Mucosa of stomach (tissue), 1 donor: ENCODE data around the gene TSPEAR.
"Not testable (repeated sequence)": the region's sequence is repeated elsewhere in the genome, so short reads cannot be mapped to it uniquely, and the experiment has no call there.

ENCODE experiments used
- H3K27me3 ChIP-seq: one replicate; pipeline ENCODE4 v1.7.0; 2013; ENCODE audit warnings: mild to moderate bottlenecking, low read length; ENCODE audit not compliant: control insufficient read depth, insufficient read depth
- H3K36me3 ChIP-seq: one replicate; pipeline ENCODE4 v1.7.0; 2013; ENCODE audit warnings: low read length; ENCODE audit not compliant: control insufficient read depth, insufficient read depth
- H3K4me1 ChIP-seq: one replicate; pipeline ENCODE4 v1.7.0; 2013; ENCODE audit warnings: mild to moderate bottlenecking, low read length; ENCODE audit not compliant: control insufficient read depth, insufficient read depth
- H3K4me3 ChIP-seq: one replicate; pipeline ENCODE4 v1.7.0; 2013; ENCODE audit warnings: low read length
- H3K9ac ChIP-seq: one replicate; pipeline ENCODE4 v1.7.0; 2013; ENCODE audit warnings: mild to moderate bottlenecking, low read length, moderate library complexity
- H3K9me3 ChIP-seq: one replicate; pipeline ENCODE4 v1.7.0; 2013; ENCODE audit warnings: mild to moderate bottlenecking, low read length, moderate library complexity; ENCODE audit not compliant: control insufficient read depth
- donor health status: Pancreatic carcinoma.

TSPEAR gene

DNA sequence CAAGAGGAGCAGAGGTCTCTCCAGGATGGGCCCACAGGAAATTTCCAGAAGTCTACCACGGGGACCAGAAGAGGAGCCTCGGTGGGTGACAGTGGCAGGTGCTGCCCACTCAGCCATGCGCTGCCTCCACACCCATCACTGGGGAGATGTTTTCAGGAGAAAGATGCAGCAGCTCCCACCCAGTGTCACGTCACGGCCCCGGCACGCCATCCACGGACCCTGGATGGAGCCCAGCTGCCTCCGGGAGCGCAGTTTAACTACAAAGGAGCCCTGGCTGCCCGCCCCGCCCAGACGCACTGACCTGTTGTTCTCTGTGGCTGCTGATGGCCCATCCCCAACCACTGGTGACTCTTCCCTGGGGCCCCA lies 6.8 kb downstream of the TSPEAR start:
- Histone ChIP-seq H3K27me3 (peaks cover 78% of the 10 kb centered on the region), H3K9ac (no peak overlapping the region), H3K9me3 (no peaks in the 10 kb centered on the region), H3K4me1 (no peaks in the 10 kb centered on the region), H3K36me3 (no peaks in the 10 kb centered on the region), H3K4me3 (no peak overlapping the region)

DNA sequence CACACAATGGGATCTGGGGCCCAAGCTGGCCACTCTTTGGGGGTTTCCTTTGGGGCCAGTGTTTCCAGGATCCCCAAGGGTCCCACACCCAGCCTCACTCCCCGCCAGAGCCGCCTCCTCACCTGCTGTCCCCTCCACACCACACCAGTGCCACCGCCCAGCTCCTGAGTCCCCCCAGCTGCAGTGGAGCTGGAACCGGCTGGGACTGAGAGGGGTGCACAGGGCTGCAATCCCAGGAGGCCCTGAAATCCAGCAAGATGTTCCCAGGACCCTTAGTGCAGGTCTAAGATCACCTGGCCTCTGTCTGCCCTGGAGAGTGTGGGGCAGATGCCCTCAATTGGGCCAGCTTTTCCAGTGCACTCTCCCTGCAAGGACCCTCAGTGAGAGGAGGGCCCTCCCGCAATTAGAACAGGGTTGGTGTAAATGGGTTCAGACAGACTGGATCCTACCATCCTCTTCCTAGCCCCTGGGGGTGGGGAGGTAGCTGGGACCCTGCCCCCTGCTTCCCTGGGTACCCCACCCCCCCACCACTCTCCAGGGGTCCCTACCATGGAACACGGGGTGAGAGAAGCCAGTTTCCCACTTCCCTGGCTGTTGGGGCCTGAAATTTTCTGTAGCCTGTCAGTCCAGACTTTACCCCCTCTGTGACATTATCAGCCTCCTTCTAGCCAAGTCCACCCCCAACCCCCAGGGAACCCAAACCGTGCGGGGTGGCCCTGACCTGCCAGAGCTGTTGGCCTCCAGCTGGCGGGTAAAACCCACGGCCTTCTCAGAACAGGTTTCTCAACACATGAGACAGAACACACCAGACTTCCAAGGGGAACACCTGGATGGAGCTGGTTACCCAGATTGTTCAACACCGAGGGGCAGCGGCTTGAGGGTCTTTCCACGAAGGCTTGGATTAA lies 7.4 kb downstream of the TSPEAR start:
- H3K4me3 ChIP-seq, result no peak overlapping the region
- H3K4me1 ChIP-seq, result no peaks in the 10 kb centered on the region
- no peaks in the 10 kb centered on the region for H3K9me3 ChIP-seq
- H3K36me3 ChIP-seq, result no peaks in the 10 kb centered on the region
- H3K9ac ChIP-seq, result no peak overlapping the region
- peaks cover 72% of the 10 kb centered on the region for H3K27me3 ChIP-seq

DNA sequence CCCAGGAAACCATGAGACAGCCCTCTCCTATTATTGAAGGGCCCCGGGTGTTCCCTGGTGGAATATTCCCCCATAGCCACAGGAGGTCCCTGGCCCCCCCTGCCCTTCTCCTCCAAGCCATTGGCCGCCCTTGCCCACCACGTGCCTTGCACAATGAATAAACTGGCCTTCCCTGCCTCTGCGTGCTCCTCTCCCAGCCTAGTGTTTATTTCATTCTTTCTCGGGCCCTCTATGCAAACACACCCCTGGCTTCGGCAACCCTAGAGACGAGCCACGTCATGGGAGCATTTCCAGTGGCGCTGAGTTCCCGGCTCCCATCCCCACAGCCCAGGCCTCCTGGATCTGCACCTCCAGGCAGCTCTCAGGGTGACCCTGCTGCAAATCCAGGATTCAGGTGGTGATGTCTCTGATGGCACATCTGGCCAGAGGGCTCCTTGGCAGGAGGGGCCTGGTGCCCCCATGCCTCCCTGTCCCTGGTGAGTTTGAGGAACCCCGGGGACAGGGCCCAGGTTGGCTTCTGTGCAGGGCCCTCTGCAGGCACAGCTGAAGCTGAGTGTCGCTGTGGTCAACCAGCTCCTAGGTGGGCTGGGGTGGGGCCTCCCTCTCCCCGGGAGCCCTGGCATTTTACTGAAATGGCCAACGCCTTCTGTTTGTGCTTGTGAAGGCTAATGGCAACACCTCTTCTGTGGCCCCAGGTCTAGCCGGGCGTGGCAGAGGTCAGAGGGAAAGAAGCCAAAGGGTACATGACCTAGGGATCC lies 8.2 kb downstream of the TSPEAR start:
- no peaks in the 10 kb centered on the region for H3K9me3 ChIP-seq
- H3K36me3 ChIP-seq, result no peaks in the 10 kb centered on the region
- peaks cover 68% of the 10 kb centered on the region for H3K27me3 ChIP-seq
- no peak overlapping the region for H3K9ac ChIP-seq
- H3K4me1 ChIP-seq, result no peaks in the 10 kb centered on the region
- H3K4me3 ChIP-seq, result no peak overlapping the region

DNA sequence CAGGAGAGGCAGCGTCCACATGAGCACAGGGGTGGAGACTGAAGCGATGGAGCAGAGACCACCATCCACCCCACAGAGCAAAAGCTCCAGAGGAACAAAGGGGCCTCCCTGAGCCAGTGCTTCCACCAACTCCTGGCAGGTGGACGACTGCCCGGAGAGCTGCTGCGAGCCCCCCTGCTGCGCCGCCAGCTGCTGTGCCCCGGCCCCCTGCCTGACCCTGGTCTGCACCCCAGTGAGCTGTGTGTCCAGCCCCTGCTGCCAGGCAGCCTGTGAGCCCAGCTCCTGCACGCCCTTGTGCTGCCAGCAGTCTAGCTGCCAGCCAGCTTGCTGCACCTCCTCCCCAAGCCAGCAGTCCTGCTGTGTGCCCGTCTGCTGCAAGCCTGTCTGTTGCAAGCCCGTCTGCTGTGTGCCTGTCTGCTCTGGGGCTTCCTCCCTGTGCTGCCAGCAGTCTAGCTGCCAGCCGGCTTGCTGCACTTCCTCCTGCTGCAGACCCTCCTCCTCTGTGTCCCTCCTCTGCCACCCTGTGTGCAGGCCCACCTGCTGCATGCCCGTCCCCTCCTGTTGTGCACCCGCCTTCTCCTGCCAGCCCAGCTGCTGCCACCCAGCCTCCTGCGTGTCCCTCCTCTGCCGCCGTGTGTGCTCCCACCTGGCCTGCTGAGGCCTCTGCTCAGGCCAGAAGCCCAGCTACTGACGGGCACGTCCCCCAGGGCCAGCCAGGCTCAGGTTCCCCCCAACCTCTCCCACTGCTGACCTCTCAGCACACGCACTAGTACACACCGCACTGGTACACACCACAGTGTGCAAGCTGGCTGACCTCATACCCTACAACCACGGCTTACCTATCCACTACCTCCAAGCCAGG lies 9.0 kb downstream of the TSPEAR start:
- Histone ChIP-seq H3K27me3 (peaks cover 68% of the 10 kb centered on the region), H3K9me3 (no peaks in the 10 kb centered on the region), H3K9ac (no peak overlapping the region), H3K4me3 (no peak overlapping the region), H3K4me1 (no peaks in the 10 kb centered on the region), H3K36me3 (no peaks in the 10 kb centered on the region)

DNA sequence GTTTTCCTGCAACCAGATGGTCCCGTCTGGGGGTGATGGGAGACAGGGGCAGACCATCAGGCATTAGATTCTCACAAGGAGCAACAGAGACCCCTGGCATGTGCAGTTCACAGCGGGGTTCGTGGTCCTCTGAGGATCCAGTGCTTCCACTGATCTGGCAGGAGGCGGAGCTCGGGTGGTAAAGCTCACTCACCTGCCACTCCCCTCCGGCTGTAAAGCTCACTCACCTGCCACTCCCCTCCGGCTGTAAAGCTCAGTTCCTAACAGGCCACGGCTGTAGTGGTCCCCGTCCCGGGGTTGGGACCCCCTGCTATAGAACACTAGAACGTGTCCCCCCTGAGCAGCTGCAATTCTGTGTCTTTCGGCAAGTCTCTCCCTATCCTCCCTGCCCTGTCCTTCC lies 9.8 kb downstream of the TSPEAR start:
- Histone ChIP-seq H3K4me3 (no peak overlapping the region), H3K9me3 (no peaks in the 10 kb centered on the region), H3K9ac (no peak overlapping the region), H3K36me3 (no peaks in the 10 kb centered on the region), H3K4me1 (no peaks in the 10 kb centered on the region), H3K27me3 (peaks cover 65% of the 10 kb centered on the region)

DNA sequence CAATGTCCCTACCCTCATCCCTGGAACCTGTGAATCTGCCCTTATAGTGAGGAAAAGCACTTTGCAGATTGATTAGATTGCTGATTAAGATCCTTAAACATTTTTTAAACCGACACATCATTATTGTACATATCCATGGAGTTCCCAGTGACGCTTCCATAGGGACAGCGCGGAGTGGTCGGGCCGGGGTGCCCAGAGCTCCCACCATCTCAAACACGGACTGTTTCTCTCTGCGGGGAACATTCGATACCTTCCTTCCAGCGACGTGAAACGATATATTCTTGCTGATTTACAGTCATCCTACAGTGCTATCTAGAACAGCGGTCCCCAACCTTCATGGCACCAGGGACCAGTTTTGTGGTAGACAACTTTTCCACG lies 10.4 kb downstream of the TSPEAR start:
- H3K4me3 ChIP-seq, result no peak overlapping the region
- no peak overlapping the region for H3K9ac ChIP-seq
- no peaks in the 10 kb centered on the region for H3K36me3 ChIP-seq
- no peaks in the 10 kb centered on the region for H3K4me1 ChIP-seq
- H3K27me3 ChIP-seq, result peaks cover 65% of the 10 kb centered on the region
- no peaks in the 10 kb centered on the region for H3K9me3 ChIP-seq

DNA sequence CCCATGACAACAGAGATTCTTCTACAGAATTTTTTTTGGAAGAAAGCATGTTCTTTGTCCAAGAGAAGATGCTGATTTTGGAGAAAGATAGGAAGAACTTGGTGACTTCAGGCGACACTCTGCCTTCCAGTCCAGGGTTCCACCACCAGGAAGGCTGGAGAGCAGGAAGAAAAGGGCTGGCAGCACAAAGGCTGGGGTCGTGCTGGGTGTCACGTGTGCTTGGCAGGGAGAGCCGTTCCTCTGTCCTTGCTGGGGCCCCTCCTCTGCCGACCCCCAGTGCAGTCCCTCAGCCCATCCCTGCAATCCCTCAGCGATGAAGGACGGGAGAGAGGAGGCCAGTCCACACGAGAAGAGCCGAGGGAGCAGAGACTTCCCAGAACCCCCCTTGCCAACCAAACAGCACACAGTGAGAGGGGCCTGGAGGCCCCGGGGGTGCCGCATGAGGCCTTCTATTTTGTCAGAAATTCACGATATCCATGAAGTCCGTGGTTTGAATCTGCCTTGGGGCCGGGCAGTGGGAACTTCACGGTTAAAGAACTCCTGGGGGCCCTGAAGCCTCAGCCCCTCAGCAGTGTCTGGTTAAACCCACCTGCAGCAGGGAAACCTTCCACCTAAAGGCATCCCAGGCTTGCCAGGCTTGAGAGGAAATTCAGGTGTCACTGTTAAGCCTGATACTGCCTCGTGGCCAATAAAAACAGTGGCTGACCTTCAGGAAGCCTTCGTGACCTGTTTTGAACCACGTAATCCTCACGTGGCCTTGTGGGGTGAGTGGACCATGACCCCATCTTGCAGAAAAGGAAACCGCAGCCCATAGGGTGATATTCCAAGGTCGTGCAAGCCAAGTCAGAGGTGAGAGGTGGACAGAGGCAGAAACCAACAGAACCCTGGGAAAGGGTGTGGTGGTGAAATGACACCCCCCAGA lies 11.0 kb downstream of the TSPEAR start:
- Histone ChIP-seq H3K36me3 (no peaks in the 10 kb centered on the region), H3K9ac (no peak overlapping the region), H3K27me3 (peaks cover 69% of the 10 kb centered on the region), H3K4me3 (no peak overlapping the region), H3K4me1 (no peaks in the 10 kb centered on the region), H3K9me3 (no peaks in the 10 kb centered on the region)

DNA sequence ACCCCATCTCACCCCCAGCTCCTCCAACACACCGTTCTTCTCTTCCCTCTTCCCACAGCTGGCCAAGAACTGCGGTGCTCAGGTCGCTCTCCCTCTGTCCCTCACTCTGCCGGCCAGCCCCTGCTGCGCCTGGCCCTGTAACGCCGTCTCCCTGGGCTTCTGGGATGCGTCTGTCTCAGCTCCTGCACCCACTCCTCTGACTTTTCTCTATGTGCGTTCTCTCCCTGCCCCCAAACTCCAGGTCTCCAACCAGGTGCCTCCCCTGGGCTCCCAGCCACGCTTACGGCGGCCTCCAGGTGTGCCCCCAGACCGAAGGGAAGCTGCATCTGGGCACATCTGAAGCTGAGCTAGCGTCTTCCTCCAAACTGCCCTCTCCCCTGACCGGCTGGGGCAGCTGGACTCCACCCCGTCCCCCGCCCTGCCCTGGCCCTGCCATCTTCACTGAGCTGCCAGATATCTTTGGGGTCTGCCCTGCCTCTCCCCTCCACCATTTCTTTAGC lies 11.8 kb downstream of the TSPEAR start:
- Histone ChIP-seq H3K9ac (no peak overlapping the region), H3K4me3 (no peak overlapping the region), H3K9me3 (no peaks in the 10 kb centered on the region), H3K36me3 (no peaks in the 10 kb centered on the region), H3K4me1 (no peaks in the 10 kb centered on the region), H3K27me3 (peaks cover 68% of the 10 kb centered on the region)

DNA sequence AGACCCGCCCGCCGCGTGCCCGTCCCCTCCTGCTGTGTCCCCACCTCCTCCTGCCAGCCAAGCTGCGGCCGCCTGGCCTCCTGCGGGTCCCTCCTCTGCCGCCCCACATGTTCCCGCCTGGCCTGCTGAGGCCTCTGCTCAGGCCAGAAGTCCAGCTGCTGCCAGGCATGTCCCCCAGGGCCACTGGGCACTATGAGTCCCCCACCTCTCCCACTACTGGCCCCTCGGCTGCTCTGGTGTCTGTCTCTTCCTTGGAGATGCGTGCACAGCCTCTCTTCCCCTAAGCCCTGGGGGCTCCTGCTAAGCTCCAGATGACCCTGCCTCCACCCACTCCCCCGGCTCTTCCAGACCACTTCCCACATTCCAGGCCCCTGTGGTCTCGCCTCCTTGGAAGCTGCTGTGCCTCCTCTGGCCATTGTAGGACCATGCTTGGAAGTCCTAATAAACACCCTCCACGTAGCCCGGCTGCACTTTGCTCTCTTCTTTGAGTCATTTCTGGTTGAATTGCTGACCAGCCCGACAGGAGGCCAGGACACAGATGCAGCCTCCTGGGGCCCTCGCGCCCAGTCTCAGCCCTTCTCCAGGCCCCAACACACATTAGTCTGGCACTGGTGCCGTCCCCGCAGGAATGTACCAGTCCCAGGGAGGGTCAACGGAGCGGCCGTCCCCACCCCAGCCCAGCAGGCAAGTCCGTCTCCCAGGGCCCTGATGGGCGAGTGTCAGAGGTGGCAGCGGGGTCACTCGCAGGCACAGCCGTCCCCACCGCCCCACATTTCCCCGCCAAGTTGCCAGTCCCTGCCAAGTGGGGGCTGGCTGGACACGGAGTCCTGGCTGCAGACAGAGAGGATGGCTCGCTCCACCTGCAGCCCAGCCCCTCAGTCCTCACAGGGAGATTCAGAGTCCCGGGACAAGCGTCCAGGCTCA lies 13.3 kb downstream of the TSPEAR start:
- Histone ChIP-seq H3K4me1 (no peaks in the 10 kb centered on the region), H3K9ac (no peak overlapping the region), H3K27me3 (peaks cover 54% of the 10 kb centered on the region), H3K36me3 (no peaks in the 10 kb centered on the region), H3K9me3 (no peaks in the 10 kb centered on the region), H3K4me3 (no peak overlapping the region)

DNA sequence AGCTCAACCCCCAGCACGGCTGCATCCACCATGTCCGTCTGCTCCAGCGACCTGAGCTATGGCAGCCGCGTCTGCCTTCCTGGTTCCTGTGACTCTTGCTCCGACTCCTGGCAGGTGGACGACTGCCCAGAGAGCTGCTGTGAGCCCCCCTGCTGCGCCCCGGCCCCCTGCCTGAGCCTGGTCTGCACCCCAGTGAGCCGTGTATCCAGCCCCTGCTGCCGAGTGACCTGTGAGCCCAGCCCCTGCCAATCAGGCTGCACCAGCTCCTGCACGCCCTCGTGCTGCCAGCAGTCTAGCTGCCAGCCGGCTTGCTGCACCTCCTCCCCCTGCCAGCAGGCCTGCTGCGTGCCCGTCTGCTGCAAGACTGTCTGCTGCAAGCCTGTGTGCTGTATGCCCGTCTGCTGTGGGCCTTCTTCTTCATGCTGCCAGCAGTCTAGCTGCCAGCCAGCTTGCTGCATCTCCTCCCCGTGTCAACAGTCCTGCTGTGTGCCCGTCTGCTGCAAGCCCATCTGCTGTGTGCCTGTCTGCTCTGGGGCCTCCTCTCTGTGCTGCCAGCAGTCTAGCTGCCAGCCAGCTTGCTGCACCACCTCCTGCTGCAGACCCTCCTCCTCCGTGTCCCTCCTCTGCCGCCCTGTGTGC lies 14.1 kb downstream of the TSPEAR start, which contains the start of gene KRTAP10-12:
Gene KRTAP10-12, plus strand, starts transcription at position 1 of the 639 bp plus-strand sequence. Its CDS starts 30 bp downstream, at position 31.
- peaks cover 46% of the 10 kb centered on the region for H3K27me3 ChIP-seq
- not testable (repeated sequence) for H3K4me3 ChIP-seq, H3K36me3 ChIP-seq, H3K9me3 ChIP-seq, H3K4me1 ChIP-seq, H3K9ac ChIP-seq
